DND-41 (cell line): ENCODE results near the gene C17orf100.

Experiments
- CTCF ChIP-seq: IDR thresholded peaks from 2 replicates; pipeline ENCODE4 v1.5.1; 2012; ENCODE audit warnings: borderline replicate concordance, low read length, moderate library complexity, mild to moderate bottlenecking; ENCODE audit not compliant: poor library complexity, severe bottlenecking; ENCODE audit errors: extremely low read depth
- EZH2 ChIP-seq: IDR thresholded peaks from 3 replicates; pipeline ENCODE4 v1.6.1; 2012; ENCODE audit warnings: borderline replicate concordance, low read depth, mild to moderate bottlenecking, moderate library complexity, low read length, inconsistent platforms; ENCODE audit not compliant: severe bottlenecking

- no peak for TF ChIP-seq CTCF
- no peak for TF ChIP-seq EZH2
Measured at GRCh38 chr17:6636616-6637457, 14.7 kb upstream of the C17orf100 start.
